HEK293T (cell line): ENCODE data around the gene BMP2K.
"Not testable (repeated sequence)": the region's sequence is repeated elsewhere in the genome, so short reads cannot be mapped to it uniquely, and the experiment has no call there.

Experiments used
- CTCF ChIA-PET: fragments of 350-600 bp; formaldehyde crosslinking; extraction: SDS; loops from one replicate; lab custom pipeline; 2021; ENCODE audit warnings: antibody characterized with exemption, inconsistent platforms; lab: Yijun Ruan, JAX
- POLR2A ChIA-PET: fragments of 350-600 bp; formaldehyde crosslinking; extraction: SDS; loops from one replicate; lab custom pipeline; 2020; ENCODE audit warnings: antibody characterized with exemption, inconsistent platforms; lab: Yijun Ruan, JAX
- DNase-seq: peaks from one replicate; pipeline ENCODE4 v3.0.0; 2012; ENCODE audit warnings: mixed read lengths; ENCODE audit errors: extremely low spot score
- ARNT ChIP-seq: fragments of 450-650 bp; IDR thresholded peaks from 2 replicates; pipeline ENCODE4 v1.6.1; 2017; ENCODE audit warnings: mild to moderate bottlenecking
- BHLHE40 ChIP-seq: fragments of 450-650 bp; IDR thresholded peaks from 2 replicates; pipeline ENCODE4 v1.6.1; 2016; ENCODE audit warnings: mild to moderate bottlenecking, moderate library complexity, borderline replicate concordance
- CTBP1 ChIP-seq: fragments of 450-650 bp; IDR thresholded peaks from 2 replicates; pipeline ENCODE4 v1.6.1; 2016; ENCODE audit warnings: borderline replicate concordance
- ELF4 ChIP-seq: fragments of 450-650 bp; IDR thresholded peaks from 2 replicates; pipeline ENCODE4 v1.6.1; 2017; ENCODE audit warnings: antibody characterized with exemption
- FOXA1 ChIP-seq: fragments of 450-650 bp; IDR thresholded peaks from 2 replicates; pipeline ENCODE4 v1.6.1; 2016; ENCODE audit warnings: mild to moderate bottlenecking
- FOXK2 ChIP-seq: fragments of 450-650 bp; IDR thresholded peaks from 2 replicates; pipeline ENCODE4 v1.6.1; 2016; ENCODE audit warnings: mild to moderate bottlenecking
- FOXM1 ChIP-seq: fragments of 450-650 bp; IDR thresholded peaks from 2 replicates; pipeline ENCODE4 v1.6.1; 2017; ENCODE audit warnings: mild to moderate bottlenecking, borderline replicate concordance
- HDGF ChIP-seq: fragments of 450-650 bp; IDR thresholded peaks from 2 replicates; pipeline ENCODE4 v1.6.1; 2017; ENCODE audit warnings: antibody characterized with exemption, borderline replicate concordance
- L3MBTL2 ChIP-seq: fragments of 450-650 bp; conservative IDR thresholded peaks from 2 replicates; pipeline ENCODE4 v1.6.1; 2016; ENCODE audit warnings: mild to moderate bottlenecking
- LEF1 ChIP-seq: fragments of 450-650 bp; IDR thresholded peaks from 2 replicates; pipeline ENCODE4 v1.6.1; 2017; ENCODE audit warnings: mild to moderate bottlenecking, borderline replicate concordance
- NFRKB ChIP-seq: fragments of 450-650 bp; IDR thresholded peaks from 2 replicates; pipeline ENCODE4 v1.6.1; 2016; ENCODE audit warnings: mild to moderate bottlenecking, moderate library complexity
- SP1 ChIP-seq: fragments of 450-650 bp; IDR thresholded peaks from 2 replicates; pipeline ENCODE4 v1.6.1; 2017
- SUZ12 ChIP-seq: fragments of 450-650 bp; IDR thresholded peaks from 2 replicates; pipeline ENCODE4 v1.6.1; 2016; ENCODE audit warnings: mild to moderate bottlenecking
- TARDBP ChIP-seq: fragments of 450-650 bp; IDR thresholded peaks from 2 replicates; pipeline ENCODE4 v1.6.1; 2016
- ZNF384 ChIP-seq: fragments of 450-650 bp; IDR thresholded peaks from 2 replicates; pipeline ENCODE4 v1.6.1; 2016
- TF ChIP-seq, protein P1 (sequence below): fragments of 450-650 bp; IDR thresholded peaks from 2 replicates; pipeline ENCODE4 v1.6.1; 2016

The BMP2K gene

GRCh38 chr4:78781924-78782323, 5.8 kb downstream of the BMP2K start:
- TF ChIP-seq ARNT (no peak), ELF4 (no peak)
- no peak for DNase-seq
- ChIA-PET CTCF (interaction anchor here (0.7 kb wide), 1 partner anchor 23 kb away, joined by 3 read pairs; no protein-coding TSS in a partner anchor), POLR2A (no interaction called here)

DNA sequence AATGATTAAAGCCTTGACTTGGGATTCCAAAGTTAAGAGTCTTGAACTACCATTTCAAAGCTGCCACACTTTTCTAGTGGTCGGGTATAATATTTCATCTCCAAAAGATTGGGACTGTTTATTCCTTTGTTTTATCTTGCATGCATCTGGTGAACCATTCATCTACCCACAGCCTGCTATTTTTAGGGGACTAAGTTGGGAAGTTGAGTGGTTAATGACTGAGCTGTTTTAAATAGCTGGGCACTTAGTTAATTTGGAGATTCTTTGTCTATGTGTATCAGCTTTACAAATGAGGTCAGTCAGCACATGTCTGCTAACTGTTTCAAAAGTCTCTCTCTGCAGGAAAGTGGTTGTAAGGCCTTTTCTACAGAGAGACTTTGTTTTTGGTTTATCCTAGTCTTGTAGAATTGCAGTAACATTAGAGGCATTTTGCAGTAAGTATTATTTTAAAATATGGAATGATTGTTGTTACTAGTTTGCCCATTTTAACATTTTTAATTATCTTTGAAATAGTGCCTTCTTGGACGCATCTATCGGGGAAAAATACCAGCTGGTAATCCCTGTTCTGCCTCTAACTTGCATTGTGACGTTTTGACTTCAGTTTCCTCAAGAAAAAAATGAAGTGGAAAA, 8.2 kb downstream of the BMP2K start:
- POLR2A ChIA-PET, result no interaction called here
- no peak for DNase-seq
- CTCF ChIA-PET, result no interaction called here
- TF ChIP-seq FOXK2 (no peak), L3MBTL2 (no peak), LEF1 (no peak), CTBP1 (no peak)

DNA sequence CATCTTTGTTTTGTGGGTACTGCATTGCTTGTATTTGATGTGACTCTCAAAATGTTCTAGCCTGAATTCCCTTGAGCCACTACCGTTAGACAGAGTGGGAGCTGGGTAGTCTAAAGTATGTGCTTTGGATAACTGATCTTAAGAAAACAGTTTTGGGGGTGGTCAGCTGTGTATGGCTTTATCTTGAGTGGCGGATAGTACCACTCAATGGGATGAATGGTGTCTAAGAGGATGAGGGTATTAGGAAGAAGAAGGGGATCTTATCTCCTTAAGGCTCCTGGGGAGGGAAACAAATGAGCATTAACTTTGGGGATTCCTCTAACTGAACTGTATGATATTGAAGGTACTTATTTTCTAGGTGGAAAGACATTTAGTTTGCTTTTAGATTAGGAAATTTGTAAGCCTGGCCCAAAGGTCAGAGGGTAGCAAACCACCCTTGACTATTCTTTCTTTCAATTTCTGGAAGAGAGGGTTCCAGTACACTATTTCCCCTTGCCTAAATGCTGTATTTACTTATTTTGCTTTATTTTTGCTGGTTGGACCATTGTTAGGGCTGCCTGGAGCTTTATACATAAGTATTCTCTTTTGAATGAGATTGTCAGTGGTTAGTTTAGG, 11.3 kb downstream of the BMP2K start:
- CTCF ChIA-PET, result interaction anchor here (0.5 kb wide), 1 partner anchor 178 kb away, joined by 13 read pairs; no protein-coding TSS in a partner anchor
- no peak for DNase-seq
- TF ChIP-seq SUZ12 (no peak), HDGF (no peak), ZNF384 (no peak), ELF4 (no peak), ARNT (no peak), L3MBTL2 (no peak), FOXM1 (no peak), LEF1 (no peak), CTBP1 (no peak), FOXK2 (no peak), FOXA1 (no peak), BHLHE40 (no peak), TARDBP (no peak)
- TF ChIP-seq, protein P1, sequence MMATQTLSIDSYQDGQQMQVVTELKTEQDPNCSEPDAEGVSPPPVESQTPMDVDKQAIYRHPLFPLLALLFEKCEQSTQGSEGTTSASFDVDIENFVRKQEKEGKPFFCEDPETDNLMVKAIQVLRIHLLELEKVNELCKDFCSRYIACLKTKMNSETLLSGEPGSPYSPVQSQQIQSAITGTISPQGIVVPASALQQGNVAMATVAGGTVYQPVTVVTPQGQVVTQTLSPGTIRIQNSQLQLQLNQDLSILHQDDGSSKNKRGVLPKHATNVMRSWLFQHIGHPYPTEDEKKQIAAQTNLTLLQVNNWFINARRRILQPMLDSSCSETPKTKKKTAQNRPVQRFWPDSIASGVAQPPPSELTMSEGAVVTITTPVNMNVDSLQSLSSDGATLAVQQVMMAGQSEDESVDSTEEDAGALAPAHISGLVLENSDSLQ, result no peak
- POLR2A ChIA-PET, result no interaction called here

DNA sequence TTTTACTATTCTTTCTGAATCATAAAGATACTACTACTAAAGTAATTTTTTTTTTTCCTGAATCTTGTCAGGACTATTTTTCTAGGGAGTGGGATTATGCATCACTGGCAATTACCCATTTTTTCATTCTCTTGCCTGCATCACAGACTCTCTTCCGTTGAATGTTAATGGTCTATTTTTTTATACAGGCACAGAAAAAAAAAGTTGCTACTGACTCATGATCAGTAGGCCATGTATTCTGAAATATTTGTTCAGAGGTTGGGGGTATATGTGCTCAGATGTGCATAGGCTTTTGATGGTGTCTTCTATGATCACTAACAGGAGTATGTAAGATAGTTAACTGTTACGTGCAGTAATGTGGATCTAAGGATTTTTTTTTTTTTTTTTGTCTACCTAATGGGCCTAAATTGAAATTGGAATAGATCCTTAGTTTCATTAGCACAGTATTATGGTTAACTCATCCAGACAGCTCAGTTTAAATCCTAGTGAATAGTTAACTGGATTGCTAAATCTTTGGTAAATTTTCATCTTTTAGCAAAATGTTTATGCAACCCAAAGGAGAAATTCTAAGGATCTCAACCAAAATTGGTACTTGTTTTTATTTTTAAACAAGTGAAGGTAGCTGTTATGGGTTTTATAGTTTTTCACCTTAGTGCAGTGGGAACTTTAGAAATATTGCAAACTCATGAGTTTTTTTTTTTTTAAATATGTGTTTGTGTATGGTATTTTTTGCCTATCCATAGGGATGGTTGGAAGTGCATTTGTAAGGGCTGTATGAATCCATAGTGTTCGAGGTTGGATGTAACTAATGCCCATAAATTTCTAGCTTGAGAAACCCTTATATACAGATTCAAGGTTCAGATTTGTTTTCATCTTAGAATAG, 12.1 kb downstream of the BMP2K start:
- POLR2A ChIA-PET, result no interaction called here
- TF ChIP-seq BHLHE40, result no peak
- no peak for TF ChIP-seq FOXM1
- no peak for TF ChIP-seq LEF1
- TF ChIP-seq L3MBTL2, result no peak
- TF ChIP-seq ZNF384, result no peak
- no peak for TF ChIP-seq TARDBP
- TF ChIP-seq, protein P1, result no peak
- TF ChIP-seq FOXK2, result no peak
- TF ChIP-seq FOXA1, result no peak
- TF ChIP-seq ARNT, result no peak
- no peak for TF ChIP-seq CTBP1
- no peak for TF ChIP-seq NFRKB
- TF ChIP-seq HDGF, result no peak
- no peak for TF ChIP-seq SUZ12
- no peak for TF ChIP-seq SP1
- no peak for TF ChIP-seq ELF4

DNA sequence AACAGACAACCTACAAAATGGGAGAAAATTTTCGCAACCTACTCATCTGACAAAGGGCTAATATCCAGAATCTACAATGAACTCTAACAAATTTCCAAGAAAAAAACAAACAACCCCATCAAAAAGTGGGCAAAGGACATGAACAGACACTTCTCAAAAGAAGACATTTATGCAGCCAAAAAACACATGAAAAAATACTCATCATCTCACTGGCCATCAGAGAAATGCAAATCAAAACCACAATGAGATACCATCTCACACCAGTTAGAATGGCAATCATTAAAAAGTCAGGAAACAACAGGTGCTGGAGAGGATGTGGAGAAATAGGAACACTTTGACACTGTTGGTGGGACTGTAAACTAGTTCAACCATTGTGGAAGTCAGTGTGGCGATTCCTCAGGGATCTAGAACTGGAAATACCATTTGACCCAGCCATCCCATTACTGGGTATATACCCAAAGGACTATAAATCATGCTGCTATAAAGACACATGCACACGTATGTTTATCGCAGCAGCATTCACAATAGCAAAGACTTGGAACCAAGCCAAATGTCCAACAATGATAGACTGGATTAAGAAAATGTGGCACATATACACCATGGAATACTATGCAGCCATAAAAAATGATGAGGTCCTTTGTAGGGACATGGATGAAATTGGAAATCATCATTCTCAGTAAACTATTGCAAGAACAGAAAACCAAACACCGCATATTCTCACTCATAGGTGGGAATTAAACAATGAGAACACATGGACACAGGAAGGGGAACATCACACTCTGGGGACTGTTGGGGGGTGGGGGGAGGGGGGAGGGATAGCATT, 19.7 kb downstream of the BMP2K start:
- DNase-seq, POLR2A ChIA-PET, CTCF ChIA-PET: not testable (repeated sequence)

More for the DNA sequence above, 12.1 kb downstream of the BMP2K start:
- DNase-seq, result no peak
- CTCF ChIA-PET, result no interaction called here

GRCh38 chr4:78796526-78796925, 20.4 kb downstream of the BMP2K start:
- CTCF ChIA-PET, result no interaction called here

More at GRCh38 chr4:78796526-78796925, 20.4 kb downstream of the BMP2K start:
- POLR2A ChIA-PET, result no interaction called here
- TF ChIP-seq FOXM1 (no peak), L3MBTL2 (no peak), ELF4 (no peak), SUZ12 (no peak), TARDBP (no peak), ARNT (no peak), BHLHE40 (no peak), SP1 (no peak), HDGF (no peak), FOXK2 (no peak), FOXA1 (no peak), NFRKB (no peak), ZNF384 (no peak), LEF1 (no peak), CTBP1 (no peak)
- TF ChIP-seq, protein P1, result no peak
- no peak for DNase-seq
